CD4-positive, alpha-beta T cell (primary cell): ENCODE results near the gene ZFC3H1. TPM values are rescaled to one million over a fixed set of nuclear protein-coding genes. Genes with fewer than 3 reads are reported as not detected.

Experiments used
- ATAC-seq: fragments of 200-7000 bp; cut with Tn5 transposase; one replicate; pipeline ENCODE4 v1.10.0; 2022; ENCODE audit warnings: mild to moderate bottlenecking; ENCODE audit not compliant: poor library complexity
- CTCF ChIA-PET: fragments of 350-600 bp; sonication (Branson Sonifier 250); formaldehyde crosslinking; loops from one replicate; lab custom pipeline; 2021; ENCODE audit warnings: antibody characterized with exemption, inconsistent platforms; lab: Charles Lee
- POLR2A ChIA-PET: fragments of 350-600 bp; sonication (Branson Sonifier 250); formaldehyde crosslinking; loops from one replicate; lab custom pipeline; 2021; ENCODE audit warnings: antibody characterized with exemption, inconsistent platforms; lab: Charles Lee
- DNase-seq, 14 experiments: peaks; one replicate each; pipeline ENCODE4 v3.0.0-alpha.2; 2013 to 2020; ENCODE audit warnings: mixed read lengths in 2 of 14
- H3K27ac ChIP-seq, 2 donors: one replicate each; pipeline versions ENCODE4 v1.5.1 to v1.7.0; 2013; ENCODE audit warnings: low read length in 2 of 2, low read depth in 1 of 2, mild to moderate bottlenecking in 1 of 2
- H3K27me3 ChIP-seq, 2 experiments: 1 replicate in 1 of 2; 2 replicates in 1 of 2; pipeline versions ENCODE4 v1.6.1 to v1.7.0; 2013; ENCODE audit warnings: low read length in 2 of 2, control low read depth in 1 of 2, mild to moderate bottlenecking in 1 of 2, moderate library complexity in 1 of 2; ENCODE audit not compliant: insufficient read depth in 2 of 2, control insufficient read depth in 1 of 2
- H3K36me3 ChIP-seq: one replicate; pipeline ENCODE4 v1.6.1; 2013; ENCODE audit warnings: low read length, control low read depth; ENCODE audit not compliant: insufficient read depth
- H3K4me1 ChIP-seq: one replicate; pipeline ENCODE4 v1.6.1; 2013; ENCODE audit warnings: low read length, control low read depth; ENCODE audit not compliant: insufficient read depth
- H3K4me3 ChIP-seq: one replicate; pipeline ENCODE4 v1.5.1; 2013; ENCODE audit warnings: mild to moderate bottlenecking, low read length, moderate library complexity
- H3K9me3 ChIP-seq, 2 experiments: 1 replicate in 1 of 2; 2 replicates in 1 of 2; pipeline versions ENCODE4 v1.6.1 to v1.7.0; 2013; ENCODE audit warnings: low read length in 2 of 2, mild to moderate bottlenecking in 2 of 2, control low read depth in 1 of 2, moderate library complexity in 1 of 2; ENCODE audit not compliant: control insufficient read depth in 1 of 2, insufficient read depth in 1 of 2
- H3K27ac Mint-ChIP-seq: one replicate; pipeline ENCODE4 v1.8.0; 2020; ENCODE audit warnings: mixed read lengths
- H3K27me3 Mint-ChIP-seq: one replicate; pipeline ENCODE4 v1.8.0; 2021; ENCODE audit warnings: mixed read lengths
- H3K36me3 Mint-ChIP-seq: one replicate; pipeline ENCODE4 v1.8.0; 2021; ENCODE audit warnings: low read depth, mixed read lengths
- H3K4me1 Mint-ChIP-seq: one replicate; pipeline ENCODE4 v1.8.0; 2021; ENCODE audit warnings: low read depth, mixed read lengths
- H3K4me3 Mint-ChIP-seq: one replicate; pipeline ENCODE4 v1.8.0; 2020; ENCODE audit warnings: mild to moderate bottlenecking, mixed read lengths
- H3K9me3 Mint-ChIP-seq: one replicate; pipeline ENCODE4 v1.8.0; 2020; ENCODE audit warnings: mixed read lengths
- CTCF ChIP-seq: fragments of 200-600 bp; IDR thresholded peaks from one replicate; pipeline ENCODE4 v1.8.0; 2022; ENCODE audit warnings: antibody characterized with exemption, mild to moderate bottlenecking
- intact Hi-C, 2 experiments: fragments of 100-400 bp; cut with DNase I in 1 of 2; cut with micrococcal nuclease in 1 of 2; formaldehyde crosslinking; loops; one replicate each; pipeline versions ENCODE4 v1.15.1 to v1.9.0; 2023 to 2025; cut with DNase I, micrococcal nuclease
- total RNA-seq, 174 experiments: library from RNA in 2 of 174; stranded (reverse) in 2 of 174; gene quantifications; one replicate each; pipeline ENCODE4 v1.2.3 and lab custom pipeline; 2021 to 2026

The ZFC3H1 gene
- total RNA-seq, 2 experiments from 2014 or later = 131 to 135 TPM

- H3K9me3 Mint-ChIP-seq = no peaks in the 10 kb centered on the region
- intact Hi-C loops = no loop called here
- POLR2A ChIA-PET = no interaction called here
Measured at GRCh38 chr12:71591601-71592000, 72.0 kb downstream of the ZFC3H1 start.

GRCh38 chr12:71589478-71589881 lies 74.2 kb downstream of the ZFC3H1 start:
- TF ChIP-seq CTCF = no peak
- no peak for ATAC-seq
- Mint-ChIP-seq H3K4me3 (no peak overlapping the region), H3K36me3 (no peaks in the 10 kb centered on the region), H3K9me3 (no peaks in the 10 kb centered on the region), H3K27ac (no peak overlapping the region), H3K4me1 (no peaks in the 10 kb centered on the region), H3K27me3 (peaks cover 72% of the 10 kb centered on the region)
- ChIA-PET CTCF (no interaction called here), POLR2A (no interaction called here)
- no peak overlapping the region for H3K4me3 ChIP-seq
- H3K36me3 ChIP-seq = no peaks in the 10 kb centered on the region
- H3K4me1 ChIP-seq = no peaks in the 10 kb centered on the region
- DNase-seq = no peak
- H3K27me3 ChIP-seq = peaks cover 8 to 17% of the 10 kb centered on the region in 2 experiments
- H3K27ac ChIP-seq = no peak overlapping the region
- intact Hi-C loops = no loop called here
- no peaks in the 10 kb centered on the region for H3K9me3 ChIP-seq

More at GRCh38 chr12:71591601-71592000, 72.0 kb downstream of the ZFC3H1 start:
- CTCF ChIA-PET = no interaction called here
- H3K4me1 ChIP-seq = no peaks in the 10 kb centered on the region
- H3K4me3 ChIP-seq = no peak overlapping the region
- no peak overlapping the region for H3K27ac ChIP-seq
- H3K36me3 ChIP-seq = no peaks in the 10 kb centered on the region
- no peak overlapping the region for H3K27ac Mint-ChIP-seq
- DNase-seq (no peak), ATAC-seq (no peak)
- no peak for TF ChIP-seq CTCF
- peaks cover 76% of the 10 kb centered on the region for H3K27me3 Mint-ChIP-seq
- H3K27me3 ChIP-seq = peaks cover 13 to 18% of the 10 kb centered on the region in 2 experiments
- no peaks in the 10 kb centered on the region for H3K9me3 ChIP-seq
- no peaks in the 10 kb centered on the region for H3K36me3 Mint-ChIP-seq
- H3K4me3 Mint-ChIP-seq = no peak overlapping the region
- no peaks in the 10 kb centered on the region for H3K4me1 Mint-ChIP-seq

DNA sequence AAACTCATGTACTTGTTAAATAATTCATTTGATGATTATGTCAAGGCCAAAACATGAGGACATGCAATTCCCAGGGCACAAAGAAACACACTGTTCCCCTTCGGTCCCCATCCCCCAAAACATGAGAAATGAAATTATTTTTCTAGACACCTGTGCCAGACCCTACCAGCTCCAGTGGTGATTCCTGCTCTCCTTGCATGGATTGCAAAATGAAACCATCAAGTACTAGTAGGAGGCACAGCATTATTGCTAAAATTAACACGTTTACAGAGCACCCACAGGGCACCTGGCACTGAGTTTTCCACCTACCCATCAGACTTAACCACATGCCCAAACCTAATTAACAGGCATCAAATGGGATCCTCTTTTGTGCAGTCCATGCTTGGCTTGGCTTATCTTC lies 76.6 kb downstream of the ZFC3H1 start:
- ATAC-seq (no peak), DNase-seq (no peak)
- peaks cover 52% of the 10 kb centered on the region for H3K27me3 Mint-ChIP-seq
- H3K36me3 Mint-ChIP-seq = no peaks in the 10 kb centered on the region
- Histone ChIP-seq H3K9me3 (no peaks in the 10 kb centered on the region), H3K27me3 (peaks cover under 1 to 3% of the 10 kb centered on the region in 2 experiments), H3K4me3 (no peak overlapping the region), H3K36me3 (no peaks in the 10 kb centered on the region), H3K4me1 (no peaks in the 10 kb centered on the region), H3K27ac (no peak overlapping the region)
- ChIA-PET CTCF (no interaction called here), POLR2A (no interaction called here)
- no peaks in the 10 kb centered on the region for H3K4me1 Mint-ChIP-seq
- no peak overlapping the region for H3K4me3 Mint-ChIP-seq
- intact Hi-C loops = no loop called here
- H3K9me3 Mint-ChIP-seq = no peaks in the 10 kb centered on the region
- TF ChIP-seq CTCF = no peak
- H3K27ac Mint-ChIP-seq = no peak overlapping the region
